CD14-positive monocyte (primary cell): ENCODE measurements around the gene PATL1. TPM values are rescaled to one million over a fixed set of nuclear protein-coding genes. Genes with fewer than 3 reads are reported as not detected.
A peak's percentile ranks its signal among the peaks of the same experiment; 100 is the strongest.
"Not testable (repeated sequence)": the region's sequence is repeated elsewhere in the genome, so short reads cannot be mapped to it uniquely, and the experiment has no call there.

ENCODE experiments used
- DNase-seq, 3 donors: peaks; one replicate each; pipeline ENCODE4 v3.0.0-alpha.2; 2011 to 2022
- H2AFZ ChIP-seq: 2 replicates; pipeline ENCODE4 v1.6.0; 2012; ENCODE audit warnings: mild to moderate bottlenecking, low read depth, low read length, inconsistent platforms; ENCODE audit not compliant: insufficient read depth, poor library complexity, severe bottlenecking
- H3K27ac ChIP-seq, 2 donors: 1 replicate in 1 of 2; 2 replicates in 1 of 2; pipeline ENCODE4 v1.5.1; 2012 to 2013; ENCODE audit warnings: low read length in 2 of 2, control low read depth in 1 of 2, inconsistent platforms in 1 of 2, low read depth in 1 of 2, mild to moderate bottlenecking in 1 of 2
- H3K27me3 ChIP-seq, 2 donors: one replicate each; pipeline versions ENCODE4 v1.6.0 to v1.6.1; 2011 to 2013; ENCODE audit warnings: low read length in 2 of 2; ENCODE audit not compliant: control insufficient read depth in 2 of 2, insufficient read depth in 2 of 2
- H3K36me3 ChIP-seq, 2 donors: replicated peaks in 1 of 2; 1 replicate in 1 of 2; 2 replicates in 1 of 2; pipeline versions ENCODE4 v1.5.1 to v1.6.1; 2012 to 2013; ENCODE audit warnings: low read length in 2 of 2, control low read depth in 1 of 2, inconsistent platforms in 1 of 2, mild to moderate bottlenecking in 1 of 2; ENCODE audit not compliant: insufficient read depth in 2 of 2, control insufficient read depth in 1 of 2
- H3K4me1 ChIP-seq, 2 donors: 1 replicate in 1 of 2; 2 replicates in 1 of 2; pipeline versions ENCODE4 v1.5.1 to v1.6.1; 2012 to 2013; ENCODE audit warnings: low read length in 2 of 2, control low read depth in 1 of 2, inconsistent platforms in 1 of 2, mild to moderate bottlenecking in 1 of 2, moderate library complexity in 1 of 2; ENCODE audit not compliant: insufficient read depth in 2 of 2, control insufficient read depth in 1 of 2
- H3K4me2 ChIP-seq: replicated peaks from 2 replicates; pipeline ENCODE3; 2012; ENCODE audit warnings: low read length, moderate library complexity, mild to moderate bottlenecking; ENCODE audit not compliant: poor library complexity, severe bottlenecking; ENCODE audit errors: extremely low read depth
- H3K4me3 ChIP-seq, 3 experiments: fragments of 200-600 bp in 1 of 3; sonication (generic) in 1 of 3; replicated peaks in 1 of 3; 1 replicate in 2 of 3; 2 replicates in 1 of 3; pipeline ENCODE4 v1.5.1; 2011 to 2013; ENCODE audit warnings: low read length in 3 of 3, mild to moderate bottlenecking in 3 of 3, control low read depth in 2 of 3, low read depth in 2 of 3, inconsistent platforms in 1 of 3, moderate library complexity in 1 of 3
- H3K79me2 ChIP-seq: 2 replicates; pipeline ENCODE4 v1.6.0; 2012; ENCODE audit warnings: mild to moderate bottlenecking, control low read depth, inconsistent platforms, low read length, moderate library complexity; ENCODE audit not compliant: insufficient read depth
- H3K9ac ChIP-seq: 2 replicates; pipeline ENCODE4 v1.6.0; 2017; ENCODE audit warnings: low read length, mild to moderate bottlenecking; ENCODE audit not compliant: insufficient read depth, poor library complexity, severe bottlenecking
- H3K9me3 ChIP-seq, 2 donors: replicated peaks in 1 of 2; 1 replicate in 1 of 2; 2 replicates in 1 of 2; pipeline versions ENCODE4 v1.5.1 to v1.6.1; 2012 to 2013; ENCODE audit warnings: low read length in 2 of 2, control low read depth in 1 of 2; ENCODE audit not compliant: control insufficient read depth in 1 of 2, insufficient read depth in 1 of 2
- H4K20me1 ChIP-seq: 2 replicates; pipeline ENCODE4 v1.6.0; 2012; ENCODE audit warnings: mild to moderate bottlenecking, low read length, control low read depth, moderate library complexity; ENCODE audit not compliant: insufficient read depth
- H3K27ac Mint-ChIP-seq, 7 donors: one replicate each; pipeline ENCODE4 v1.8.0; 2020; ENCODE audit warnings: mild to moderate bottlenecking in 7 of 7, mixed read lengths in 7 of 7, moderate library complexity in 6 of 7, inconsistent platforms in 2 of 7
- H3K27me3 Mint-ChIP-seq, 3 donors: one replicate each; pipeline ENCODE4 v1.8.0; 2021 to 2022; ENCODE audit warnings: low read depth in 3 of 3, mild to moderate bottlenecking in 3 of 3, mixed read lengths in 3 of 3, moderate library complexity in 3 of 3, inconsistent platforms in 1 of 3
- H3K36me3 Mint-ChIP-seq, 2 donors: one replicate each; pipeline ENCODE4 v1.8.0; 2020; ENCODE audit warnings: mixed read lengths in 2 of 2, inconsistent platforms in 1 of 2, mild to moderate bottlenecking in 1 of 2
- H3K4me1 Mint-ChIP-seq: one replicate; pipeline ENCODE4 v1.8.0; 2020; ENCODE audit warnings: mild to moderate bottlenecking, mixed read lengths
- H3K4me3 Mint-ChIP-seq, 2 donors: one replicate each; pipeline ENCODE4 v1.8.0; 2020; ENCODE audit warnings: mild to moderate bottlenecking in 2 of 2, mixed read lengths in 2 of 2, moderate library complexity in 1 of 2
- H3K9me3 Mint-ChIP-seq, 7 donors: one replicate each; pipeline ENCODE4 v1.8.0; 2020 to 2022; ENCODE audit warnings: mixed read lengths in 7 of 7, mild to moderate bottlenecking in 6 of 7, moderate library complexity in 6 of 7, inconsistent platforms in 2 of 7
- WGBS: methylation state at CpG from one replicate; pipeline ENCODE4 v1.1.5; 2013; ENCODE audit warnings: missing lambda C conversion rate; ENCODE audit not compliant: insufficient coverage; 5-methylcytosine and 5-hydroxymethylcytosine counted together
- intact Hi-C, 2 donors: fragments of 100-400 bp; cut with micrococcal nuclease; formaldehyde crosslinking; loops; one replicate each; pipeline versions ENCODE4 v1.15.0 to v1.15.1; 2023
- polyA plus RNA-seq, 3 donors: library from polyadenylated mRNA; depleted of rRNA in 1 of 3; unstranded in 2 of 3; stranded (reverse) in 1 of 3; fragments of 300-500 nt in 2 of 3; fragments of >200 nt in 1 of 3; fragmentation: Illumina TruSeq in 2 of 3; gene quantifications; 1 replicate in 2 of 3; 2 replicates in 1 of 3; pipeline ENCODE4 v1.2.3, GENCODE V29; 2012 to 2021
- TF ChIP-seq, protein P1 (sequence below): fragments of 200-600 bp; IDR thresholded peaks from one replicate; pipeline ENCODE4 v1.8.0; 2022; ENCODE audit warnings: antibody characterized with exemption, mild to moderate bottlenecking

The PATL1 gene
- polyA plus RNA-seq, 3 donors: 4.1 to 49.3 (median 5.1) TPM

DNA sequence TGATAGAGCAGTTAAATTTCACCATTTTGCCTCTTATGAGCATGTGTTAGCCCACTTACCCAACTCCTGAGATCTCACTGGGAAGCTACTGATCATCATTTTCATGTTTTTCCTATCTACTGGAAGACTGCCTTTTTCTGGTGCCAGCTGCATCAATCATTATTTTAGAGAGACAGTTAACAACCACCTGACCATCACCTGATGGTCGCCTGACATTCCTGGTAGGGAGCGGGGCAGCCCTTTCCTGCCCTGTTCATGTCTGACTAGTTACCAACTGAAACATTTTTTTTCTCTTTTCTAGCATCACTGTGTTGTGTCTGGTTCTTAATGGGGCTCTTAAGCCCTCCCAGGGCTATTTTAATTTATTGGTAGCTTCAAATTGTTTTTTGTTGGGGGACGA, 20.2 kb upstream of the PATL1 start:
- peak overlapping the region in 5 of 7 donors; percentile 10 to 78 (median 65) for H3K27ac Mint-ChIP-seq

GRCh38 chr11:59681260-59681725, 12.5 kb upstream of the PATL1 start:
- H3K27ac ChIP-seq, H3K79me2 ChIP-seq, H3K4me1 Mint-ChIP-seq, H3K4me3 Mint-ChIP-seq, H3K4me2 ChIP-seq, H4K20me1 ChIP-seq, intact Hi-C loops, H3K27me3 ChIP-seq, H3K36me3 ChIP-seq, H3K4me1 ChIP-seq, DNase-seq, H3K9ac ChIP-seq, H3K9me3 ChIP-seq, H3K9me3 Mint-ChIP-seq, H3K4me3 ChIP-seq, H3K36me3 Mint-ChIP-seq, H2AFZ ChIP-seq, H3K27me3 Mint-ChIP-seq: not testable (repeated sequence)
- peak overlapping the region in 2 of 7 donors; percentile 54 to 58 for H3K27ac Mint-ChIP-seq
- 93% methylated on average over 4 of the region's 7 CpGs for WGBS

More for the DNA sequence above, 20.2 kb upstream of the PATL1 start:
- peaks cover 29% of the 10 kb centered on the region for H3K4me1 Mint-ChIP-seq
- H3K4me3 ChIP-seq: no peak overlapping the region
- intact Hi-C loops: no loop called here
- H3K4me2 ChIP-seq: no peak overlapping the region
- no peak overlapping the region for H3K9ac ChIP-seq
- H4K20me1 ChIP-seq: no peaks in the 10 kb centered on the region
- no peak overlapping the region for H3K4me3 Mint-ChIP-seq
- no peak overlapping the region for H2AFZ ChIP-seq
- no peaks in the 10 kb centered on the region for H3K36me3 Mint-ChIP-seq
- no peak for DNase-seq
- H3K79me2 ChIP-seq: no peaks in the 10 kb centered on the region
- H3K4me1 ChIP-seq: peaks cover 28 to 31% of the 10 kb centered on the region in 2 donors
- H3K27ac ChIP-seq: no peak overlapping the region
- peaks cover 3 to 13% of the 10 kb centered on the region in 2 donors for H3K9me3 ChIP-seq
- no peaks in the 10 kb centered on the region for H3K36me3 ChIP-seq
- TF ChIP-seq, protein P1, sequence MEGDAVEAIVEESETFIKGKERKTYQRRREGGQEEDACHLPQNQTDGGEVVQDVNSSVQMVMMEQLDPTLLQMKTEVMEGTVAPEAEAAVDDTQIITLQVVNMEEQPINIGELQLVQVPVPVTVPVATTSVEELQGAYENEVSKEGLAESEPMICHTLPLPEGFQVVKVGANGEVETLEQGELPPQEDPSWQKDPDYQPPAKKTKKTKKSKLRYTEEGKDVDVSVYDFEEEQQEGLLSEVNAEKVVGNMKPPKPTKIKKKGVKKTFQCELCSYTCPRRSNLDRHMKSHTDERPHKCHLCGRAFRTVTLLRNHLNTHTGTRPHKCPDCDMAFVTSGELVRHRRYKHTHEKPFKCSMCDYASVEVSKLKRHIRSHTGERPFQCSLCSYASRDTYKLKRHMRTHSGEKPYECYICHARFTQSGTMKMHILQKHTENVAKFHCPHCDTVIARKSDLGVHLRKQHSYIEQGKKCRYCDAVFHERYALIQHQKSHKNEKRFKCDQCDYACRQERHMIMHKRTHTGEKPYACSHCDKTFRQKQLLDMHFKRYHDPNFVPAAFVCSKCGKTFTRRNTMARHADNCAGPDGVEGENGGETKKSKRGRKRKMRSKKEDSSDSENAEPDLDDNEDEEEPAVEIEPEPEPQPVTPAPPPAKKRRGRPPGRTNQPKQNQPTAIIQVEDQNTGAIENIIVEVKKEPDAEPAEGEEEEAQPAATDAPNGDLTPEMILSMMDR: no peak
- H3K27me3 Mint-ChIP-seq: peaks cover 0 to 1% (median 0%) of the 10 kb centered on the region in 3 donors
- 71% methylated on average over 1 of the region's 3 CpGs for whole genome bisulfite sequencing
- no peaks in the 10 kb centered on the region for H3K27me3 ChIP-seq
- peaks cover 13 to 22% (median 17%) of the 10 kb centered on the region in 7 donors for H3K9me3 Mint-ChIP-seq
